HCT116 (cell line): ENCODE data around the gene KIAA1549. TPM values are rescaled to one million over a fixed set of nuclear protein-coding genes. Genes with fewer than 3 reads are reported as not detected.
"Not testable (repeated sequence)": the region's sequence is repeated elsewhere in the genome, so short reads cannot be mapped to it uniquely, and the experiment has no call there.

Source experiments
- ATAC-seq: fragments of 200-7000 bp; cut with Tn5 transposase; 2 replicates; pipeline ENCODE4 v1.9.1; 2020; ENCODE audit warnings: mild to moderate bottlenecking, moderate library complexity
- BruUV-seq: library from RNA; stranded (reverse); fragments of 400-500 nt; replicated peaks from 2 replicates; lab custom pipeline; 2021; lab: Mats Ljungman, UMichigan
- CTCF ChIA-PET: fragments of 300-600 bp; sonication (Branson Sonifier 250); formaldehyde crosslinking; loops from one replicate; lab custom pipeline; 2021; ENCODE audit warnings: antibody characterized with exemption; lab: Charles Lee
- POLR2A ChIA-PET: fragments of 300-600, 350-600 bp; sonication (Branson Sonifier 250); formaldehyde crosslinking; loops from one replicate; lab custom pipeline; 2021; ENCODE audit warnings: antibody characterized with exemption; lab: Charles Lee
- RAD21 ChIA-PET, 2 experiments: fragments of 300-600 bp; sonication (Branson Sonifier 250); formaldehyde crosslinking; loops; one replicate each; lab custom pipeline; 2023; ENCODE audit warnings: low total read pairs in 2 of 2; ENCODE audit not compliant: uncharacterized antibody in 2 of 2, unreplicated experiment in 2 of 2, low non-redundant PET in 1 of 2; lab: Charles Lee
- DNase-seq: peaks from one replicate; pipeline ENCODE4 v3.0.0-alpha.2; 2010; ENCODE audit warnings: low read depth, low spot score
- H2AFZ ChIP-seq: fragments of 200-600 bp; shearing (Covaris generic), sonication (generic); 2 replicates; pipeline ENCODE4 v1.6.1; 2017; ENCODE audit warnings: low read depth, mixed run types, mixed read lengths, antibody characterized with exemption, low read length; ENCODE audit not compliant: poor library complexity, severe bottlenecking
- H3K27ac ChIP-seq: 2 replicates; pipeline ENCODE4 v1.5.1; 2012; ENCODE audit warnings: low read depth, low read length
- H3K27me3 ChIP-seq: fragments of 200-600 bp; sonication (generic); 2 replicates; pipeline ENCODE4 v1.6.1; 2016; ENCODE audit warnings: mixed run types, low read length, mixed read lengths; ENCODE audit not compliant: insufficient read depth
- H3K36me3 ChIP-seq, 2 experiments: fragments of 200-500 bp in 1 of 2; fragments of 200-600 bp in 1 of 2; sonication (Bioruptor generic) in 1 of 2; sonication (generic) in 1 of 2; 2 replicates each; pipeline versions ENCODE4 v1.5.1 to v1.6.1; 2014 to 2016; ENCODE audit warnings: low read length in 2 of 2, inconsistent platforms in 1 of 2, mixed read lengths in 1 of 2, mixed run types in 1 of 2; ENCODE audit not compliant: insufficient read depth in 2 of 2, control insufficient read depth in 1 of 2
- H3K4me1 ChIP-seq, 2 experiments: fragments of 200-600 bp in 1 of 2; sonication (generic) in 1 of 2; 2 replicates each; pipeline versions ENCODE4 v1.5.1 to v1.6.1; 2012 to 2017; ENCODE audit warnings: low read length in 2 of 2, inconsistent platforms in 1 of 2, mild to moderate bottlenecking in 1 of 2, mixed read lengths in 1 of 2, mixed run types in 1 of 2, moderate library complexity in 1 of 2; ENCODE audit not compliant: insufficient read depth in 2 of 2, control insufficient read depth in 1 of 2
- H3K4me2 ChIP-seq: fragments of 200-600 bp; sonication (generic); 2 replicates; pipeline ENCODE4 v1.6.1; 2017; ENCODE audit warnings: mixed run types, low read length, mixed read lengths
- H3K4me3 ChIP-seq, 2 experiments: fragments of 200-600 bp in 1 of 2; sonication (generic) in 1 of 2; replicated peaks in 1 of 2; 2 replicates each; pipeline ENCODE4 v1.5.1; 2011 to 2016; ENCODE audit warnings: low read length in 2 of 2, control low read depth in 1 of 2, low read depth in 1 of 2, mild to moderate bottlenecking in 1 of 2, mixed read lengths in 1 of 2, mixed run types in 1 of 2
- H3K79me2 ChIP-seq: fragments of 200-600 bp; sonication (generic); 2 replicates; pipeline ENCODE4 v1.6.1; 2017; ENCODE audit warnings: mild to moderate bottlenecking, mixed run types, low read length, moderate library complexity, mixed read lengths; ENCODE audit not compliant: insufficient read depth
- H3K9ac ChIP-seq: fragments of 200-600 bp; sonication (generic); 2 replicates; pipeline ENCODE4 v1.6.1; 2016; ENCODE audit warnings: low read length, mixed read lengths
- H3K9me2 ChIP-seq: fragments of 200-600 bp; sonication (generic), shearing (Covaris generic); 2 replicates; pipeline ENCODE4 v1.6.1; 2017; ENCODE audit warnings: mixed run types, mild to moderate bottlenecking, moderate library complexity; ENCODE audit not compliant: insufficient read depth
- H3K9me3 ChIP-seq, 2 experiments: fragments of 200-500 bp in 1 of 2; fragments of 200-600 bp in 1 of 2; sonication (Bioruptor generic) in 1 of 2; sonication (generic) in 1 of 2; 2 replicates each; pipeline ENCODE4 v1.6.1; 2014 to 2017; ENCODE audit warnings: low read length in 2 of 2, mixed read lengths in 2 of 2, inconsistent platforms in 1 of 2, low read depth in 1 of 2, mild to moderate bottlenecking in 1 of 2, mixed run types in 1 of 2, moderate library complexity in 1 of 2; ENCODE audit not compliant: control insufficient read depth in 1 of 2, insufficient read depth in 1 of 2
- H4K20me1 ChIP-seq: fragments of 200-600 bp; sonication (generic), shearing (Covaris generic); 2 replicates; pipeline ENCODE4 v1.6.1; 2017; ENCODE audit warnings: mixed run types, mild to moderate bottlenecking, moderate library complexity; ENCODE audit not compliant: insufficient read depth
- CBX3 ChIP-seq: IDR thresholded peaks from 2 replicates; pipeline ENCODE4 v1.6.1; 2012; ENCODE audit warnings: low read depth
- ELF1 ChIP-seq: IDR thresholded peaks from 2 replicates; pipeline ENCODE4 v1.6.1; 2012; ENCODE audit warnings: low read depth, borderline replicate concordance
- EZH2 ChIP-seq: fragments of 200-600 bp; sonication (generic); IDR thresholded peaks from 2 replicates; pipeline ENCODE4 v1.6.1; 2017; ENCODE audit warnings: antibody characterized with exemption, mixed run types
- EZH2phosphoT487 ChIP-seq: fragments of 200-600 bp; IDR thresholded peaks from 2 replicates; pipeline ENCODE4 v1.6.1; 2018; ENCODE audit warnings: antibody characterized with exemption, borderline replicate concordance
- JUND ChIP-seq: IDR thresholded peaks from 2 replicates; pipeline ENCODE4 v1.6.1; 2012
- RAD21 ChIP-seq: IDR thresholded peaks from 2 replicates; pipeline ENCODE4 v1.6.1; 2012; ENCODE audit warnings: low read depth, mild to moderate bottlenecking
- SRF ChIP-seq: IDR thresholded peaks from 2 replicates; pipeline ENCODE4 v1.6.1; 2012; ENCODE audit warnings: low read depth
- TCF7L2 ChIP-seq: IDR thresholded peaks from 2 replicates; pipeline ENCODE4 v1.7.0; 2011; ENCODE audit warnings: borderline replicate concordance, inconsistent platforms; ENCODE audit not compliant: insufficient read depth, insufficient read length; ENCODE audit errors: extremely low read depth
- YY1 ChIP-seq: IDR thresholded peaks from 2 replicates; pipeline ENCODE4 v1.6.1; 2011; ENCODE audit warnings: low read length, low read depth, moderate library complexity, mild to moderate bottlenecking; ENCODE audit not compliant: insufficient replicate concordance; ENCODE audit errors: extremely low read depth
- ZFX ChIP-seq: fragments of 450-650 bp; IDR thresholded peaks from 2 replicates; pipeline ENCODE4 v1.6.1; 2017
- ZNF274 ChIP-seq: fragments of 200-500 bp; sonication (Bioruptor generic); IDR thresholded peaks from 2 replicates; pipeline ENCODE4 v1.6.1; 2014; ENCODE audit warnings: mild to moderate bottlenecking, low read depth, low read length, inconsistent platforms
- intact Hi-C: fragments of 100-400 bp; cut with micrococcal nuclease; formaldehyde crosslinking; loops from 2 replicates; pipeline ENCODE4 v1.10.0; 2022
- total RNA-seq: library from RNA; stranded (reverse); gene quantifications from one replicate; pipeline ENCODE4 v1.2.1, GENCODE V29; 2021; ENCODE audit not compliant: unreplicated experiment
- TF ChIP-seq, protein P1 (sequence below): IDR thresholded peaks from 2 replicates; pipeline ENCODE4 v1.6.1; 2011; ENCODE audit warnings: mild to moderate bottlenecking, low read length, moderate library complexity; ENCODE audit not compliant: insufficient replicate concordance; ENCODE audit errors: extremely low read depth
- TF ChIP-seq, protein P2 (sequence below): IDR thresholded peaks from 2 replicates; pipeline ENCODE4 v1.6.1; 2012
- TF ChIP-seq, protein P3 (sequence below): IDR thresholded peaks from 2 replicates; pipeline ENCODE4 v1.6.1; 2012; ENCODE audit warnings: low read depth

Gene KIAA1549
- total RNA-seq, 1 experiment from 2014 or later, result 3.9 TPM

GRCh38 chr7:138813945-138814344 is 167.2 kb downstream of the KIAA1549 start:
- Histone ChIP-seq H4K20me1 (no peaks in the 10 kb centered on the region), H3K36me3 (no peaks in the 10 kb centered on the region), H3K9me2 (no peaks in the 10 kb centered on the region), H3K27ac (no peak overlapping the region), H3K4me3 (no peak overlapping the region), H3K4me1 (no peaks in the 10 kb centered on the region), H3K79me2 (no peaks in the 10 kb centered on the region), H3K4me2 (no peak overlapping the region), H2AFZ (no peak overlapping the region), H3K9ac (no peak overlapping the region), H3K27me3 (no peaks in the 10 kb centered on the region), H3K9me3 (no peaks in the 10 kb centered on the region)
- no TSS peak for BruUV-seq
- ChIA-PET POLR2A (no interaction called here), RAD21 (no interaction called here), CTCF (no interaction called here)
- ATAC-seq, result no peak
- intact Hi-C loops, result no loop called here
- TF ChIP-seq RAD21 (no peak), ZFX (no peak), EZH2 (no peak), ELF1 (no peak), ZNF274 (no peak), CBX3 (no peak), YY1 (no peak), EZH2phosphoT487 (no peak), TCF7L2 (no peak), SRF (no peak), JUND (no peak)
- TF ChIP-seq, protein P1, sequence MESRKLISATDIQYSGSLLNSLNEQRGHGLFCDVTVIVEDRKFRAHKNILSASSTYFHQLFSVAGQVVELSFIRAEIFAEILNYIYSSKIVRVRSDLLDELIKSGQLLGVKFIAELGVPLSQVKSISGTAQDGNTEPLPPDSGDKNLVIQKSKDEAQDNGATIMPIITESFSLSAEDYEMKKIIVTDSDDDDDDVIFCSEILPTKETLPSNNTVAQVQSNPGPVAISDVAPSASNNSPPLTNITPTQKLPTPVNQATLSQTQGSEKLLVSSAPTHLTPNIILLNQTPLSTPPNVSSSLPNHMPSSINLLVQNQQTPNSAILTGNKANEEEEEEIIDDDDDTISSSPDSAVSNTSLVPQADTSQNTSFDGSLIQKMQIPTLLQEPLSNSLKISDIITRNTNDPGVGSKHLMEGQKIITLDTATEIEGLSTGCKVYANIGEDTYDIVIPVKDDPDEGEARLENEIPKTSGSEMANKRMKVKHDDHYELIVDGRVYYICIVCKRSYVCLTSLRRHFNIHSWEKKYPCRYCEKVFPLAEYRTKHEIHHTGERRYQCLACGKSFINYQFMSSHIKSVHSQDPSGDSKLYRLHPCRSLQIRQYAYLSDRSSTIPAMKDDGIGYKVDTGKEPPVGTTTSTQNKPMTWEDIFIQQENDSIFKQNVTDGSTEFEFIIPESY, result no peak
- TF ChIP-seq, protein P2, sequence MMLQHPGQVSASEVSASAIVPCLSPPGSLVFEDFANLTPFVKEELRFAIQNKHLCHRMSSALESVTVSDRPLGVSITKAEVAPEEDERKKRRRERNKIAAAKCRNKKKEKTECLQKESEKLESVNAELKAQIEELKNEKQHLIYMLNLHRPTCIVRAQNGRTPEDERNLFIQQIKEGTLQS, result no peak
- TF ChIP-seq, protein P3, sequence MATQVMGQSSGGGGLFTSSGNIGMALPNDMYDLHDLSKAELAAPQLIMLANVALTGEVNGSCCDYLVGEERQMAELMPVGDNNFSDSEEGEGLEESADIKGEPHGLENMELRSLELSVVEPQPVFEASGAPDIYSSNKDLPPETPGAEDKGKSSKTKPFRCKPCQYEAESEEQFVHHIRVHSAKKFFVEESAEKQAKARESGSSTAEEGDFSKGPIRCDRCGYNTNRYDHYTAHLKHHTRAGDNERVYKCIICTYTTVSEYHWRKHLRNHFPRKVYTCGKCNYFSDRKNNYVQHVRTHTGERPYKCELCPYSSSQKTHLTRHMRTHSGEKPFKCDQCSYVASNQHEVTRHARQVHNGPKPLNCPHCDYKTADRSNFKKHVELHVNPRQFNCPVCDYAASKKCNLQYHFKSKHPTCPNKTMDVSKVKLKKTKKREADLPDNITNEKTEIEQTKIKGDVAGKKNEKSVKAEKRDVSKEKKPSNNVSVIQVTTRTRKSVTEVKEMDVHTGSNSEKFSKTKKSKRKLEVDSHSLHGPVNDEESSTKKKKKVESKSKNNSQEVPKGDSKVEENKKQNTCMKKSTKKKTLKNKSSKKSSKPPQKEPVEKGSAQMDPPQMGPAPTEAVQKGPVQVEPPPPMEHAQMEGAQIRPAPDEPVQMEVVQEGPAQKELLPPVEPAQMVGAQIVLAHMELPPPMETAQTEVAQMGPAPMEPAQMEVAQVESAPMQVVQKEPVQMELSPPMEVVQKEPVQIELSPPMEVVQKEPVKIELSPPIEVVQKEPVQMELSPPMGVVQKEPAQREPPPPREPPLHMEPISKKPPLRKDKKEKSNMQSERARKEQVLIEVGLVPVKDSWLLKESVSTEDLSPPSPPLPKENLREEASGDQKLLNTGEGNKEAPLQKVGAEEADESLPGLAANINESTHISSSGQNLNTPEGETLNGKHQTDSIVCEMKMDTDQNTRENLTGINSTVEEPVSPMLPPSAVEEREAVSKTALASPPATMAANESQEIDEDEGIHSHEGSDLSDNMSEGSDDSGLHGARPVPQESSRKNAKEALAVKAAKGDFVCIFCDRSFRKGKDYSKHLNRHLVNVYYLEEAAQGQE, result no peak
- no peak for DNase-seq

DNA sequence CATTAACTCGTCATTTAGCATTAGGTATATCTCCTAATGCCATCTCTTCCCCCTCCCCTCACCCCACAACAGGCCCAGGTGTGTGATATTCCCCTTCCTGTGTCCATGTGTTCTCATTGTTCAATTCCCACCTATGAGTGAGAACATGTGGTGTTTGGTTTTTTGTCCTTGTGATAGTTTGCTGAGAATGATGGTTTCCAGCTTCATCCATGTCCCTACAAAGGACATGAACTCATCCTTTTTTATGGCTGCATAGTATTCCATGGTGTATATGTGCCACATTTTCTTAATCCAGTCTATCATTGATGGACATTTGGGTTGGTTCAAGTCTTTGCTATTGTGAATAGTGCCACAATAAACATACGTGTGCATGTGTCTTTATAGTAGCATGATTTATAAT is 169.9 kb downstream of the KIAA1549 start:
- H3K4me3 ChIP-seq, H3K27ac ChIP-seq, H3K4me2 ChIP-seq, CTCF ChIA-PET, H2AFZ ChIP-seq, BruUV-seq, H3K9ac ChIP-seq, DNase-seq, H3K36me3 ChIP-seq, H3K79me2 ChIP-seq, H3K9me3 ChIP-seq, H3K27me3 ChIP-seq, intact Hi-C loops, POLR2A ChIA-PET, H3K9me2 ChIP-seq, RAD21 ChIA-PET, H3K4me1 ChIP-seq, ATAC-seq, H4K20me1 ChIP-seq: not testable (repeated sequence)
